ENCODE results near the gene SLC25A1.

The SLC25A1 gene

DNA sequence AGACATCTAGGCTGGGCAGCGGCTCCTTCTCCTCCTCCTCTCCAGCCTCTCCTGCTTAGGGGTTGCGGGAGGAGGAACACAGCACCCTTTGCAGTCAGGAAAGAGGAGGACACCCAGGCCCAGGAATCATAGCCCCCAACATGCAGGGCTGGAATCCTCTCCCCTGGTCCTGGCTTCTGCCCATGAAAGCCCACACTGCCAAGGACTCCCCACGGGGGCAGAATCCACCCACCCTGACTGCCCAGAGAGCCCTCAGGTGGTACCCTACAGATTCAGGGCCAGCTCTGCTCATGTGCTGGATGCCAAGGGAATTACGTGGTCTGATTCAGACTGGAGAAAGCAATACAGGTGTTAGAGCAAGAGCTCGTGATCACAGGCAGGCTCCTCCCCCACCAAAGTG lies 38.6 kb downstream of the SLC25A1 start:
- no peak for DNase-seq (ENCODE audit: low spot score)

DNA sequence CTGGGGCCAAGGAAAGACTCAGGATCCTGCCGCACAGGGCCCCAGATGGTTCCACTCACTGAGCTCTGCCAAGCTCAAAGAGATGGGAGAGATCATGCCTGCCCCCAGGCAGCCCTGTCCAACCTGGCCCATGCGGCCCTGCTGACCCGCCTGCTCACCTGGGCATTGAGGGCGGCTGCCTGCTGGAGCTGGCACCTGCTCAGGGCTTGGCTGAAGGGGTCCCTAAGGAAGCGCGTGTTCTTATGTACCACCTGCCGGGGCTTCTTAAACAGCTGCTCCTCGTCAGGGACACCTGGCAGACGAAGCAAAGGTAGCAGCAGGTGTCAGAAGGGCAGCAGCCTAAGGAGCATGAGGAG lies 39.6 kb downstream of the SLC25A1 start:
- DNase-seq (ENCODE audit: low spot score), result no peak

- DNase-seq (ENCODE audit: low spot score), result no peak
These were observed 40.1 kb downstream of the SLC25A1 start for GRCh38 chr22:19138217-19139000.

DNA sequence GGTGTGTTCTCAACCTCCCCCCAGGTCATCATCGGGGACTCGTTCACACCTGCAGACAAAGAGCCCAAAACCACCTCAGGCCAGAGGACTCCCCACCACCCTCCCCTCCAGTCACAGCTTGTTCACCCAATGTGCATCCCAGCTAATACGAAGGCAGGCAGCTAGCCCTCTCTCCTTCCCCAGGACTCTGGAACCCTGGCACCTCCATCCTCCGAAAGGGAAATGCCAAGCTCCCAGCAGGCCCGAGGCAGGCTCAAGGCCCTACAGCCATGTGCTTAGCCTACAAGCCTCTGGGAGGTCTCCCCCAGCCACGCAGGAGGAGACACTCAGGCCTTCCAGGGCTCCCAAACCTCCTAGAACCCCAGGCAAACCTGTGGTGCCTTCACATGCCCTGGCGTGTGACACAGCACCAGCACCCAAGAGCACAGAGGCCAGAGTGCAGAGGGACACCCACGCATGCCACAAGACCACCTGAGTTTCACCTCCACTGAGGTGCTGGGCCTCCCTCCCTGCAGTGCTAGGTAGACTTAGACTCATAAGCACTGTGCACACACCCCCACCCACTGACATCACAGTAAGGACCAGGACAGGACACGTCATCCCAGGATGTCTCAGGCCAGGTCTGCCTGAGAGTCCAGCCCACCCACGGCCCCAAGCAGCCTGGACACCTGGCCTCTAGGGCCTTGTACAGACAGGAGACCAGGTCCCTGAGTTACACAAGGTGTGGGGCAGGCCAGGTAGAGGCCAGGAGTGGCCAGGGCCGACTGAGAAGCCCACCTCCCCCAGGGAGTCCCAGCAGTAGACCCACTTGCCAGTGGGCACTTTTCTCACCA lies 40.9 kb downstream of the SLC25A1 start:
- DNase-seq (ENCODE audit: low spot score), result no peak

DNA sequence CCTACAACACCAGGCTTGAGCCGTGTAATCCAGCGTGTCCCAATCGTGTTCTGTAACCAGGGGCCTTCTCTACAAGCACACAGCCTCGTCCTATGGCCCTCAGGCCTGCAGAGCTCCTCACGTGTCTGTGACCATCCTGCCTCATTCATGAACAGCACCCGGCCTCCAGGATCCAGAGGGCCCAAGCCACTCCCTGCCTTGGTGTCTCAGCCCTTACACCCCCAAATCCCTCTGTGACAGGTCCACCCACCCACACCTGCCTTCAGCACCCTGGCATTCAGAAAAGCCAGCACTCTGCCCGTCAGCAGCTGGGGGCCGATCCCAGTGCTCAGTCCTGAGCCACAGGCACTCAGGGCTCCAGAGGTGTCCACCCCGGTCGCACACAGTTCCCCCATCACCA lies 41.6 kb downstream of the SLC25A1 start:
- no peak for DNase-seq (ENCODE audit: low spot score)

GRCh38 chr22:19134874-19135273 lies 43.7 kb downstream of the SLC25A1 start:
- DNase-seq (ENCODE audit: low spot score), result no peak

GRCh38 chr22:19134176-19134831 lies 44.2 kb downstream of the SLC25A1 start:
- DNase-seq (ENCODE audit: low spot score), result no peak

- DNase-seq (ENCODE audit: low spot score), result no peak
These were observed 45.0 kb downstream of the SLC25A1 start for GRCh38 chr22:19133561-19133960.

GRCh38 chr22:19132693-19133400 lies 45.7 kb downstream of the SLC25A1 start:
- DNase-seq (ENCODE audit: low spot score), result no peak

DNA sequence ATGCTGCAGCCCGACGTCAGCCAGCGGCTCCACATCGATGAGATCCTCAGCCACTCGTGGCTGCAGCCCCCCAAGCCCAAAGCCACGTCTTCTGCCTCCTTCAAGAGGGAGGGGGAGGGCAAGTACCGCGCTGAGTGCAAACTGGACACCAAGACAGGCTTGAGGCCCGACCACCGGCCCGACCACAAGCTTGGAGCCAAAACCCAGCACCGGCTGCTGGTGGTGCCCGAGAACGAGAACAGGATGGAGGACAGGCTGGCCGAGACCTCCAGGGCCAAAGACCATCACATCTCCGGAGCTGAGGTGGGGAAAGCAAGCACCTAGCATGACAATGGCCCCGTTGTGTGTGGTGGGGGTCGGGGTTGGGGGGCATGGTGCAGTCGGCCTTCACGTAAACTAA lies 46.4 kb downstream of the SLC25A1 start:
- DNase-seq (ENCODE audit: low spot score), result no peak

DNA sequence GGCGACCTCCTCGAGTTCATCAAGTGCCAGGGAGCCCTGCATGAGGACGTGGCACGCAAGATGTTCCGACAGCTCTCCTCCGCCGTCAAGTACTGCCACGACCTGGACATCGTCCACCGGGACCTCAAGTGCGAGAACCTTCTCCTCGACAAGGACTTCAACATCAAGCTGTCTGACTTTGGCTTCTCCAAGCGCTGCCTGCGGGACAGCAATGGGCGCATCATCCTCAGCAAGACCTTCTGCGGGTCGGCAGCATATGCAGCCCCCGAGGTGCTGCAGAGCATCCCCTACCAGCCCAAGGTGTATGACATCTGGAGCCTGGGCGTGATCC lies 46.9 kb downstream of the SLC25A1 start:
- no peak for DNase-seq (ENCODE audit: low spot score)

GRCh38 chr22:19130959-19131684 lies 47.4 kb downstream of the SLC25A1 start, which contains the start of gene TSSK2:
Gene TSSK2 (plus strand): TSS chr22:19131308. CDS start chr22:19131400, 92 bp downstream.
- no peak for DNase-seq (ENCODE audit: low spot score)

GRCh38 chr22:19129871-19130270 lies 48.7 kb downstream of the SLC25A1 start:
- DNase-seq (ENCODE audit: low spot score), result no peak

DNA sequence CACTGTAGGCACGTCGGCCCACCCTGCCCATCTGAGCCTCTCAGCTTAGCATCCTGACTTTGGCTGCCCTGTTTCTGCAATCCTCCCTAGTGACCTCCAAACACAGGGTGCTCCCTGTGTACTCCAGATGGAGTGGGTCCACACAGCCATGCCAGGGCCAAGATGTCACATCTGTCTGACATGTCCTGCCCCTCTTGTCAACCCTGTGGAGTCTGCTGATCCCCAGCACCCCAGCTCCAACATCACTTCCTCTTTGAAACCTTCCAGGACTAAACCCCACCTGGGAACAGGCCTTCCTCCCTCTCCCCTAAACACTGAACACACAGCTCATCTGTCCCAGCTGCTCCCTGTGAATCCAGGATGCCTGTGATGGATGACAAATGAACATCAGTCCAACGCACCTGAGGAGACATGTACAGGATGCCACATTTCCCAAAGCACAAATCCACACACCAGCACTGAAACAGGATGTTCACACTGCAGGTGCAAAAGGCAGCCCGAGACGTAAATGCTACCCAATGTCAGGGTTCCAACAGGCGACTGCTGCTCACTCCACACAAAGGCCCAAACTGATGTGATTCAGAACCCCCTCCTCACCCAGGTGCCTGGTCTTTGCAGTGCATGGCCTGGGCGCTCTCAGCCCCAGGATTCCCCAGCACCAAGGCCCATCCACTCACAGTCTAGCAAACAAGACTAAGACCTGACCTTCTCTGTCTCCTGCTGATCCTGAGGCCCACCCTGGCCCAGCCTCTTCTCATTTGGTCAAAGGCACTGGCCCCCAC lies 49.4 kb downstream of the SLC25A1 start:
- DNase-seq (ENCODE audit: low spot score), result no peak

GRCh38 chr22:19128009-19128401 lies 50.5 kb downstream of the SLC25A1 start:
- no peak for DNase-seq (ENCODE audit: low spot score)

DNA sequence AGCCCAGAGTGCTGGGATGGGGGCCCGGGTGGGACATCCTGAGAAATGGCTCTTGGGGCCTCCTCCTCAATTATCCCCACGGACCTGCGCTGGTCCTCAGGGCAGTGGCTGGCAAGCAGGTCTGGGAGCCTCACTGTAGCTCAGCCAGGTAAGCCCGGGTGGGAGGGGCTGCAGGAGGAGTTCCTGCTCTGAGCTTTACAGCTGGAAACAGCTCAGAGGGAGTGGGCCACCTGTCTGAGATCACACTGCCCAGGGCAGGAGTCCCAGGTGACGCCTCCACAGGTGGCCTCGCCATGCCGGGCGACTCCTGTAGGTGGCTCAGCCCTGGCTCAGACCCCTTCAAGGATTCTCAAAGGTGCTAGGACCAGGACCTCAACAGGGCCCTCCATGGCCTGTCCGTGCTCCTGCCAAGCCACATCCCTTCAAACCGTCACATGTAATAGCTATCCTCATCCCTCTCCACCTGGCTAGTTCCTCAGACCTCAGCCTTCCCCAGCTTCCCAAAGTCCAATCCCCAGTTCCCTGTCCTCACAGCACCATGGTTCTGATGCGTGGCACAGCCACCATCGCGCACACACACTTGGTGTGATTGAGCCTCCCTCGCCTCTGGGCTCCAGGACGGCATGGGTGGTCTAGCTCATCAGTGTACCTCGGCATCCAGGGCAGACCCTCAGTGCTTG lies 51.1 kb downstream of the SLC25A1 start:
- DNase-seq (ENCODE audit: low spot score), result no peak

DNA sequence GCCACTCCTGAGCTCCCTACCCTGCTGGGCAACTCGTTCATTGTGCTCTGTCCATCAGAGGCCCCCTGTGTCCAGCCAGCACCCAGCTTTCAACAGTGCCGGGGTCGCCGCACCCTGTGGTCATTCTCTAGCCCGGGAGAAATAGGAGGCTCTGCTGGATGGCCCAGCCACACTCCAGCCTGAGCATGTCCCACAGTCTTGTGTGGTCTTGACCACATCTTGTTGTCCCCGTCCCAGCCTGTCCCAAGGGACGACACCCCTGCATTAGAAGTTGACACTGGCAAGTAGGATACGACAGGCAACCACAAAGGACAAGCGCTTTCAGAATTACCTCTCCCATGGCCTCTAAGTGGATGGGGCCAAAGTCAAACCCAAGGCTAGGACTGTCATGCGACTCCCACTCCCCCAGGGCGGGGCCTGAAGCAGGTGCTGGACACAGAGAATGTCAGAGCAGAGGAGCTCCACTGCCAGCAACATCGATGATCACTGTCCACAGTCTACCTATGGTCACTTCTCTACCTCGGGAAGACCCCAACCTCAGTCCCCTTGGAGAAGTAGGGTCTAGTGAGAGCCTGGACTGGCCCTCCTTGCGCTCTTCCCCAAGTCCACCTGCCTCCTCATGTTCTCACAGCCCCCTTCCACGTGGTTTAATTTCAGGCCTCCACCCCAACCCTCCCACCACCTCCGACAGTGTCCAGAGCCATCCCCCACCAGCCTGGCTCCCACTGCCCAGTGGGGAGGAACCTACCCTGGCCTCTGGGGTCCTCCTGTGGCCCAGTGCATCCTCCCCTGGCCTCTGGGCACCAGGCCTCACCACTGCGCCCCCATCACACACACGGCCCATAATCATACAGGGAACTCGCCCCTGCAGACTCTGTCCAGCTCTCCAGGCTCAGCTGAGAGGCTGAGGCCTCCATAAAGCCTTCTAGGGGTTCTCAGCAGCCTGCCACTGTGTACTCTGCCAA lies 51.9 kb downstream of the SLC25A1 start:
- no peak for DNase-seq (ENCODE audit: low spot score)

All from SK-N-DZ (cell line).